GM18519 (cell line): ENCODE measurements around the gene MMP24OS.
"Not testable (repeated sequence)": the region's sequence is repeated elsewhere in the genome, so short reads cannot be mapped to it uniquely, and the experiment has no call there.

Source experiments
- ATAC-seq: cut with Tn5 transposase; IDR thresholded peaks from one replicate; pipeline ENCODE4 v1.9.1; 2021; ENCODE audit warnings: mild to moderate bottlenecking, moderate library complexity; ENCODE audit not compliant: unreplicated experiment, low FRiP score

MMP24OS gene

GRCh38 chr20:35276408-35276807, 1.5 kb downstream of the MMP24OS start:
- ATAC-seq, result no peak

DNA sequence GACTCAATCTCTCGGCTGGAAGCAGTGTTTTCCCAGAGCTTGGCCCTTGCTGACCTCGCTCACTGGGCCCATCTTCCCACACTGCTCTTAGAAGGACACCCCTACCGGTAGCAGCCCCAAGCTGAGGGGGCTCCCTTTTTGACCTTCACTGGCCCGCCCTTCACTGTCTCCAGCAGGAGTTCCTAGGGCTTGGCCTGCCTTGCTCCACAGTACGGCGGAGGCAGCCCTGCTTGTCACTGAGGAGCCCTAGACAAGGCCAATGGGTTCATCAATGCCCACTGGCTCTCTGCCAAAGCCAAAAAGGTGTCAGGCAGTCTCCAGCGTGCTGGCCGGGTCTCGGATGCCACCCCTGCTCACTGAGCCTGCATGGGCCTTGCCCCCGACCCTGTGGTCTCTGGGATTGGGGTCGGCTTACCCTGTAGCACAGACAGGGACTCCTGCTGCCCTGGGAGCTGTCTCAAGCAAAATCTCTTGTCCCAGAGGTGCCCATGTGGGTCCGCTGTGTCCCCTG, 2.1 kb downstream of the MMP24OS start:
- ATAC-seq, result no peak

DNA sequence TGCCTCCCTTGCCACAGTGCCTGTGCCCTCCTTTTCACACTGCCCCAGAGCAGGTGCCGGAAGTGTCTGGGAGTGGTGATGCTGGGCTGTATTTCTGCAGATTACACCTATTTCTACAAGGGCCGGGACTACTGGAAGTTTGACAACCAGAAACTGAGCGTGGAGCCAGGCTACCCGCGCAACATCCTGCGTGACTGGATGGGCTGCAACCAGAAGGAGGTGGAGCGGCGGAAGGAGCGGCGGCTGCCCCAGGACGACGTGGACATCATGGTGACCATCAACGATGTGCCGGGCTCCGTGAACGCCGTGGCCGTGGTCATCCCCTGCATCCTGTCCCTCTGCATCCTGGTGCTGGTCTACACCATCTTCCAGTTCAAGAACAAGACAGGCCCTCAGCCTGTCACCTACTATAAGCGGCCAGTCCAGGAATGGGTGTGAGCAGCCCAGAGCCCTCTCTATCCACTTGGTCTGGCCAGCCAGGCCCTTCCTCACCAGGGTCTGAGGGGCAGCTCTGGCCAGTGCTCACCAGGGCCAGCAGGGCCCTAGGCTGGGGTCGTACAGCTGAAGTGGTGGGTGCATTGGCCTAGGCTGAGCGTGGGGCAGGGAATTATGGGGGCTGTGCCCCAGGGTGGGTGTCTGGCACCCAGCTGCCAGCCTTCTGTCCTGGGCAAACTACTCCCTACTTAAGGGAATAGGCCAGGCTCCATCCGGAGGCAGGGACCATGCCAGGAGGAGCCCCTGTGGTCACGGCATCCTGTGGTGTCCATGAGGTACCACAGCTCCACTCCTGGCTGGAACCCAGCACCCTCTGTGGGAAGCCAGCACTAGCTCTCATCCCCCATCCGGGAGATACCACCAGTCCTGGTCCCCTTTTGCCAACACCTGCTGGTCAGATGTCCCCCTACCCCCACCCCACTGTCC, 3.5 kb downstream of the MMP24OS start:
- no peak for ATAC-seq

- no peak for ATAC-seq
Observed at GRCh38 chr20:35273449-35274171, 4.3 kb downstream of the MMP24OS start.

- ATAC-seq, result no peak
Observed at GRCh38 chr20:35271904-35272303, 6.0 kb downstream of the MMP24OS start.

DNA sequence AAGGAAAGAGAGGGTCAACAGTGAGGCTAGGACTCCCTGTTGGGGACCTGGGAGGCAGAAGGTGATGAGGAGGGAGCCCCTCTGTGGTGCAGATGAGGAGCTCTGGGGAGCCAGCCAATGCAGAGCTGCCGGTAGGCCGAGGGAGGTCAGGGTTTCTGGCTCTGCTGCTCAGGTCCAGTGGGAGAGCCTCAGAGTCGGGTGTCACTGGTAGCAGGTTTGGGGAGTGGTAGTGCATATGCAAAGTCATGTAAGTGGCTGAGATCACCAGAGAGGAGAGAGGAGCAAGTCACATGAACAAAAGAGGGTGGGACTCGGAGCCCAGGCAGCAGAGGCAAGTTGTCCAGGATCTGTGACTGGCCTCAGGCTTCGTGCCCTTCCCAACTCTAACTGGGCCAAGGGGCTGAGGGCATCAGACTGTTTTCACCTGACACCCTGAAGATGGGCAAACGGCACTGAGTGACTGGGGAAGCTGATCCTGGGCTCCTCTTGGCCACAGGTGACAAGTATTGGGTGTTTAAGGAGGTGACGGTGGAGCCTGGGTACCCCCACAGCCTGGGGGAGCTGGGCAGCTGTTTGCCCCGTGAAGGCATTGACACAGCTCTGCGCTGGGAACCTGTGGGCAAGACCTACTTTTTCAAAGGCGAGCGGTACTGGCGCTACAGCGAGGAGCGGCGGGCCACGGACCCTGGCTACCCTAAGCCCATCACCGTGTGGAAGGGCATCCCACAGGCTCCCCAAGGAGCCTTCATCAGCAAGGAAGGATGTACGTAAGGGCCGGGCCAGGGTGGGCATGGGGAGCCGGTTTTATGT, 6.6 kb downstream of the MMP24OS start:
- ATAC-seq, result no peak

DNA sequence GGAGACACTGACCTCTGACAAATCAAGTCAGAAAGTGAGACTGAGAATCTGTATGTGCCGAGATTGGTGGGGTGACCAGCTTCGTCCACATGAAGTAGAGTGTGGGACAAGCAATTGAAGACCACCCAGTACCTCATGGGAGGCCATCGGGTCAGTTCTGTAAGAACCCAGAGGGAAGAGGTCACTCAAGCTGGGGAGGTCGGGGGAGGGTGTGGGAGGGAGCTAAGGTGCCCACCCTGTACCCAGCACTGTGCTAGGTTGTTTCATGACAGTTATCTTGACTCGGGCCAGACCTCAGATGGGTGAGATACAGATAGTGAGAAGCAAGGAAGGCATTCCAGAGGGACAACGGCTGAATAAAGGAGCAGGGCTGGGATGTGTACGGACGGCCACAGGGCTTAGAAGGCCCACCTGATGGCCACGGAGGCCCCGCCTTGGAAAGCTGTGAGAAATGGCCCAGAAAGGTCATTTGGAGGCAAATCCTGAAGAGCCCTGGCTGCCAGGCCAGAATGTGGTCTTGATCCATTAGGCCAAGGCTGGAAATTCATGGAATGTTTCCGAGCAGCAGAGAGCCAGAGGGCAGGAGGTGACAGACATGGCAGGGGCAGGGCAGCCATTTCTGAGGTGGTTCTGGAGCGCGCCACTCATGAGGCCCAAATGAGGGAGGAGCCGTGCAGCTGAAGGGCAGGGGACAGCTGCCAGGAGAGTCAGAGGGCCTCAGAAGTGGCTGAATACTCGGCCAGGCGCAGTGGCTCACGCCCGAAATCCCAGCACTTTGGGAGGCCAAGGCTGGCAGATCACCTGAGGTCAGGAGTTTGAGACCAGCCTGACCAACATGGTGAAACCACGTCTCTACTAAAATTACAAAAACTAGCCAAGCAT, 7.7 kb downstream of the MMP24OS start:
- ATAC-seq, result no peak

DNA sequence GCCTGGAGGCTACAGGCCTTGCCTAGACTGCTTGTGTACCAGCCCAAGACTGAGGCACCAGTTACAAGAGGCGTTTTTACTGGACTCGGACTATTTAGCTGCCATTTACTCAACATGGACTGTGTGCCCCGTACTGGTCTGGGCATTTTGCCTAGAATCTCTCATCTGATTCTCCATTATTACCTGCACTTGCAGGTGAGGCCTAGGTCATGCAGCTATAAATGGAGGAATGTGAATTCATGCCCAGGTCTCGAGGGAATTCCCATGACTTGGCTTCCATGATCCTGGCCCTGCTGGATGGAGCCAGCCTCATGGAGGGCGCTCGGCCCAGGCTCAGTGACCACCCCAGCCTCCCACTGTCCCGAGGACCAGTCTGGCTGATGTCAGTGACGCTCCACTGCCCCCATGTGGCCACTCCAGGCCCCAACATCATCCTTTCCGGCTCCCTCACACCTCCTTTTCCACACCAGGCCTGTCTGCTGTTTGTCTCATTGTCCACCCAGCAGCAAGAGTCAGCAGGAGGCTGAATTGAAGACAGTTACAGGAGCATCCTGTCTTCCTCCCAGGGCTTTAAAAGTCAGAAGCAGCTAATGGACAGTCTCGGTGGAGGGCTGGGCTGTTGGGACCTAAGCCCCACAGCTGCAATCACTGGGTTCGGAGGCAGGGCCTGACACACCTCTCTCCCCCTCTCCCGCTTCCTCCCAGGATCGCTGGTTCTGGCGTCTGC, 8.7 kb downstream of the MMP24OS start:
- ATAC-seq, result no peak

- ATAC-seq, result no peak
Observed at GRCh38 chr20:35267092-35267491, 10.8 kb downstream of the MMP24OS start.

DNA sequence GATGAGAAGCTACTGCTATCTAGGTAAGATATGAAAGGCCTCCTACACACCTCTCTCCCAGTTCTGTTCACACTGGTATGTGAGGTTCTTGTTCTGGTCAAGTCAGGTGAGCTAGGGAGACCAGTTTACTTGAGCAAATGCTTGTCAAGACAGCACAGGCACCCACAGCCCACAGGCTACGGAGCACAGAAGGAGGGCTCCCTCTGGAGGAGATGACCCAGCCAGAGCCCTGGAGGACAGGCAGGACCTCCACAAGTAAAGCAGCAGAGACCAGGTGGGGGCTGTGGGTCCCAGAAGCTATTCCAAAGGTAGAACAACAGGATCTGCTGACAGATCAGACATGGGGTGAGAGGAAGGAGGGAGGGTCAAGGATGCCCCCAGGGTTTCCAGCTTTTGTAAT, 13.2 kb downstream of the MMP24OS start:
- ATAC-seq, result no peak

DNA sequence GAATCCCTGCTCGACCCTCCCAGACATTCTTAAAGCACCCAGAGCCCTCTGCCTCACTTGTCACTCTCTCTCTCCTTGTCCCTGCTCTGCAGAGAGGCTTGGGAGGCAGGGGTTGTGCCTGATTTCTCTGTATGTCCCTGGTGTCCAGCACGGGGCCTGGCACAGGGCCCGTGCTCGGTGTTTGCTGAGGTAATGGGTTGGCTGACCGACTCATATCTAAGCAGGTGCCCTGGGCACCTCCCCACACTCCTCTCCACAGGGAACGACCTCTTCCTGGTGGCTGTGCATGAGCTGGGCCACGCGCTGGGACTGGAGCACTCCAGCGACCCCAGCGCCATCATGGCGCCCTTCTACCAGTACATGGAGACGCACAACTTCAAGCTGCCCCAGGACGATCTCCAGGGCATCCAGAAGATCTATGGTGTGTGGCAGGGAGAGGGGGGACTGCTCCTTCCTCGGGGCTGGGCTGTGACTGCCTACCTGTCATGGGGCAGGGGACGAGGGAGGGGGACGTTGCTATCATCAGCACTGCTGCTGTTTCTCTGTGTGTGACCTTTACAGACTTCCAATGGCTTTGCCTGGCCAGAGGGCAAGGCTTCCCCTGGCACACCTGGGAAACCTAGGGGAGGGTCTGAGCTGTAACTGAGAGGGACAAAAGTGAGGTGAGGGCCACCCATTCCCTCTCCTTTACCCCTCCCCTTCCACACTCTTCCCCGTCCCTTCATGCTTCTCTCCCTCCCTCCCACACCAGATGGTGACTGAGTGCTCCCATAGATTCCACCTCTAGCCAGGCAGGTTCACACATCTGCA, 14.2 kb downstream of the MMP24OS start:
- ATAC-seq, result no peak

DNA sequence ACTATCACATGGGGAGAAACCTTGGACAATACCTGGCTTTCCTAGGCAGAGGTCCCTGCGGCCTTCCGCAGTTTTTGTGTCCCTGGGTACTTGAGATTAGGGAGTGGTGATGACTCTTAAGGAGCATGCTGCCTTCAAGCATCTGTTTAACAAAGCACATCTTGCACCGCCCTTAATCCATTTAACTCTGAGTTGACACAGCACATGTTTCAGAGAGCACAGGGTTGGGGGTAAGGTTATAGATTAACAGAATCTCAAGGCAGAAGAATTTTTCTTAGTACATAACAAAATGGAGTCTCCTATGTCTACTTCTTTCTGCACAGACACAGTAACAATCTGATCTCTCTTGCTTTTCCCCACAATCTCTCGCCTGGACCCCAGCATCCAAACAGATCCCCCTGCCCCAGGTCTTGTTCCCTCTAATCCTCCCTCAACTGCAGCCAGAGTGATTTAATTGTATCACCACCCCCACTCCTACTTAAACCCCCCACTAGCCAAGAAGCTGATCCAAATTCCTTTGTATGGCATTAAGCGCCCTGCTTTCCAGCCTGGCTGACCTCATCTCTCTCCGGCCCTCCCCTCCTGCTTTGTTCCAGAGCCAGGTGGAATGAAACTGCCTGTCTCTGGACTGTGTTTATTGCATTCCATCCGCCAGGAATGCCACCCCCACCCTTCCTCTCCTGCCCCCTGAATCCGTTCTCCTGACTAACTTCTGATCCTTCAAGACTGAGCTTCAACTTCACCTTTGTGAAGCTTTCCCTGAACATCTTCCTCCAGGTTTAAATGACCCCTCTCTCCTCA, 15.0 kb downstream of the MMP24OS start:
- not testable (repeated sequence) for ATAC-seq

DNA sequence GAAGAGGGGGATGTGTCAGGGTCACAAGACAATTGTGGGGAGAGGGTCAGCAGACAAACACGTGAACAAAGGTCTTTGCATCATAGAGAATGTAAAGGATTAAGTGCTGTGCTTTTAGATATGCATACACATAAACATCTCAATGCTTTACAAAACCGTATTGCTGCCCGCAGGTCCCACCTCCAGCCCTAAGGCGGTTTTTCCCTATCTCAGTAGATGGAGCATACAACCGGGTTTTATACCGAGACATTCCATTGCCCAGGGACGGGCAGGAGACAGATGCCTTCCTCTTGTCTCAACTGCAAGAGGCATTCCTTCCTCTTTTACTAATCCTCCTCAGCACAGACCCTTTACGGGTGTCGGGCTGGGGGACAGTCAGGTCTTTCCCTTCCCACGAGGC, 15.6 kb downstream of the MMP24OS start:
- not testable (repeated sequence) for ATAC-seq

GRCh38 chr20:35260426-35260825, 17.5 kb downstream of the MMP24OS start:
- ATAC-seq, result no peak

DNA sequence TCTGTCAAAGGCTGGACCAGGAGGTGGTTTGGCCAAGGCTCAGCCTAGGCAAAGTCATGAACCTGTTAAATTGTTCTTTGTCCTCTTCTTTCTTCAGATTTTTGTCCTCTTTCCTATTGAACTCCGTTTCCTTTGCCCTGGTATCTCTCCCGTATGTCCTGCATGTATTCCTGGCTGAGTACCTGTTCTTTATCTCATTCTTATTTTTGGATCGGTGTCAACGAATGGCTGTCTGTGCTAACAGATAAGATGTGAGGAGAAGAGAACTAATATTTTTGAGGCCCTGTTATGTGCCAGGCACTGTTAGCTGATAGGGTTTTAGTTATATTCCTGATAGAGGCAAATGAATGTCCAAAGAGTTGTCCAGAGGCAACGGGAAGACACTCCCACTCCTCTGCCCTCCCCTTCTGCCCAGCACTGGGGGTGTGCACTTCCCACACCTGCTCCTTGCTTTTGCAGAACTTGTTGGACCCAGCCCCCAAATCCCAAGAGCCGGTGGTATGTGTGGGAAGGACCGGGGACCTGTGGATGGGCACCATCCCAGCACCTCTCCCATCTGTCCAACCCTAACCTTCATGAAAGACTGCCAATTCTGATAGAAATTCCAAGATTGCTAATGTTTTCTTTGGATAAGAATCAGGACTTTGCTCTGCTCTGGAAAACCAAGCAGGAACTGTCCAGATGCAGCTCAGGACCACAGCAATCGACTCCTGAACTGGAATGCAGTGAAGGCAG, 20.6 kb downstream of the MMP24OS start:
- ATAC-seq, result no peak

DNA sequence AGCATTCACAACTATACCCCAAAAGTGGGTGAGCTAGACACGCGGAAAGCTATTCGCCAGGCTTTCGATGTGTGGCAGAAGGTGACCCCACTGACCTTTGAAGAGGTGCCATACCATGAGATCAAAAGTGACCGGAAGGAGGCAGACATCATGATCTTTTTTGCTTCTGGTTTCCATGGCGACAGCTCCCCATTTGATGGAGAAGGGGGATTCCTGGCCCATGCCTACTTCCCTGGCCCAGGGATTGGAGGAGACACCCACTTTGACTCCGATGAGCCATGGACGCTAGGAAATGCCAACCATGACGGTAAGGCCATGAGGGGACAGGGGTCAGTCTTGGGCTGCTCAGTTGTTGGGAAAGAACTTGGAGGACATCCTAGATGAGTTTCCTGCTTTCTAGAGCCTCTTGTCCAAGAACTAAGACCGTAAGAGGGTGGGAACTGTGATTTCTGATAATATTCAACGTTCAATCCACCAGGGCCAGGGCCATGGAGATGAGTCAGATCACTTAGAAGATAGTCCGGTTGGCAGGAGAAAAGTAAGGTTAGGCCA, 23.4 kb downstream of the MMP24OS start:
- no peak for ATAC-seq

- no peak for ATAC-seq
Observed at GRCh38 chr20:35253010-35253409, 24.9 kb downstream of the MMP24OS start.
